H1 (cell line): ENCODE data around the gene APOL3. TPM values are rescaled to one million over a fixed set of nuclear protein-coding genes. Genes with fewer than 3 reads are reported as not detected.

ENCODE experiments used
- CTCF ChIA-PET: fragments of 300-600 bp; sonication (Branson Sonifier 250); formaldehyde crosslinking; loops from one replicate; lab custom pipeline; 2021; ENCODE audit not compliant: partially characterized antibody; lab: Charles Lee
- POLR2A ChIA-PET: fragments of 300-600 bp; sonication (Branson Sonifier 250); formaldehyde crosslinking; loops from one replicate; lab custom pipeline; 2021; ENCODE audit warnings: inconsistent platforms; ENCODE audit not compliant: partially characterized antibody; lab: Charles Lee
- DNase-seq, 2 experiments: peaks; one replicate each; pipeline versions ENCODE4 v3.0.0 to v3.0.0-alpha.2; 2010 to 2022; ENCODE audit warnings: low spot score in 2 of 2, low read depth in 1 of 2, mixed read lengths in 1 of 2
- FAIRE-seq: peaks from 2 replicates; lab custom pipeline; 2011; peaks lifted over from hg19 to GRCh38; lab: Jason Lieb, UNC
- H2AFZ ChIP-seq: 2 replicates; pipeline ENCODE4 v1.8.1; 2012; ENCODE audit warnings: low read length, inconsistent platforms
- H2AK5ac ChIP-seq: 2 replicates; pipeline ENCODE4 v1.6.1; 2013; ENCODE audit warnings: low read depth, low read length
- H2BK120ac ChIP-seq: replicated peaks from 2 replicates; pipeline ENCODE3; 2013; ENCODE audit warnings: low read depth, low read length, inconsistent platforms
- H2BK12ac ChIP-seq: 2 replicates; pipeline ENCODE4 v1.6.1; 2013; ENCODE audit warnings: low read depth, low read length
- H2BK15ac ChIP-seq: 2 replicates; pipeline ENCODE4 v1.6.1; 2013; ENCODE audit warnings: low read length
- H2BK20ac ChIP-seq: 2 replicates; pipeline ENCODE4 v1.6.1; 2013; ENCODE audit warnings: low read length
- H2BK5ac ChIP-seq: 2 replicates; pipeline ENCODE4 v1.6.1; 2013; ENCODE audit warnings: low read depth, low read length
- H3K14ac ChIP-seq: 2 replicates; pipeline ENCODE4 v1.6.1; 2013; ENCODE audit warnings: inconsistent platforms; ENCODE audit not compliant: insufficient read length
- H3K18ac ChIP-seq: 2 replicates; pipeline ENCODE4 v1.6.1; 2013; ENCODE audit warnings: low read length; ENCODE audit errors: extremely low read depth
- H3K23ac ChIP-seq: 2 replicates; pipeline ENCODE4 v1.6.1; 2013; ENCODE audit warnings: inconsistent platforms; ENCODE audit not compliant: insufficient read length
- H3K23me2 ChIP-seq: 2 replicates; pipeline ENCODE4 v1.6.1; 2013; ENCODE audit warnings: low read depth, low read length
- H3K27ac ChIP-seq: 2 replicates; pipeline ENCODE4 v1.6.1; 2011; ENCODE audit warnings: low read depth, low read length, inconsistent platforms
- H3K27me3 ChIP-seq, 4 experiments: replicated peaks in 1 of 4; 1 replicate in 1 of 4; 2 replicates in 3 of 4; pipeline versions ENCODE4 v1.6.1 to v1.8.1; 2011 to 2013; ENCODE audit warnings: low read length in 3 of 4, mild to moderate bottlenecking in 3 of 4, inconsistent platforms in 2 of 4, mixed read lengths in 2 of 4, moderate library complexity in 1 of 4; ENCODE audit not compliant: control insufficient read depth in 3 of 4, insufficient read depth in 3 of 4; ENCODE audit errors: extremely low read depth in 1 of 4
- H3K36me3 ChIP-seq, 4 experiments: 2 replicates each; pipeline versions ENCODE4 v1.6.1 to v1.8.1; 2011 to 2013; ENCODE audit warnings: mild to moderate bottlenecking in 4 of 4, low read length in 3 of 4, moderate library complexity in 2 of 4, control low read depth in 1 of 4, inconsistent platforms in 1 of 4; ENCODE audit not compliant: insufficient read depth in 4 of 4, control insufficient read depth in 2 of 4
- H3K4ac ChIP-seq: replicated peaks from 2 replicates; pipeline ENCODE3; 2013; ENCODE audit warnings: low read length, low read depth, mixed read lengths, inconsistent platforms; ENCODE audit not compliant: insufficient read length
- H3K4me1 ChIP-seq, 4 experiments: replicated peaks in 1 of 4; 1 replicate in 1 of 4; 2 replicates in 3 of 4; pipeline versions ENCODE4 v1.6.1 to v1.8.1; 2011 to 2013; ENCODE audit warnings: low read length in 3 of 4, inconsistent platforms in 2 of 4, mixed read lengths in 1 of 4; ENCODE audit not compliant: insufficient read depth in 4 of 4, control insufficient read depth in 3 of 4
- H3K4me2 ChIP-seq, 2 experiments: 2 replicates each; pipeline versions ENCODE4 v1.6.1 to v1.8.1; 2011 to 2013; ENCODE audit warnings: low read depth in 2 of 2, low read length in 2 of 2, control low read depth in 1 of 2, inconsistent platforms in 1 of 2, mild to moderate bottlenecking in 1 of 2; ENCODE audit not compliant: insufficient read depth in 1 of 2
- H3K4me3 ChIP-seq, 4 experiments: fragments of 200-600, 300-600 bp in 1 of 4; sonication (generic), shearing (Covaris generic), sonication (Bioruptor Twin) in 1 of 4; 2 replicates each; pipeline versions ENCODE4 v1.5.1 to v1.8.1; 2011 to 2016; ENCODE audit warnings: low read length in 4 of 4, low read depth in 3 of 4, control low read depth in 2 of 4, inconsistent platforms in 2 of 4, mild to moderate bottlenecking in 2 of 4, mixed read lengths in 1 of 4, moderate library complexity in 1 of 4; ENCODE audit not compliant: insufficient read depth in 2 of 4; ENCODE audit errors: extremely low read depth in 1 of 4
- H3K56ac ChIP-seq: replicated peaks from 2 replicates; pipeline ENCODE3; 2013; ENCODE audit warnings: low read depth, mild to moderate bottlenecking, mixed read lengths, low read length, inconsistent platforms; ENCODE audit not compliant: insufficient read length
- H3K79me1 ChIP-seq: 2 replicates; pipeline ENCODE4 v1.6.1; 2013; ENCODE audit warnings: low read depth, low read length, control low read depth
- H3K79me2 ChIP-seq, 2 experiments: 2 replicates each; pipeline versions ENCODE4 v1.6.1 to v1.8.1; 2012 to 2013; ENCODE audit warnings: low read length in 2 of 2, mild to moderate bottlenecking in 2 of 2, inconsistent platforms in 1 of 2; ENCODE audit not compliant: insufficient read depth in 2 of 2, control insufficient read depth in 1 of 2
- H3K9ac ChIP-seq, 4 experiments: replicated peaks in 1 of 4; 1 replicate in 1 of 4; 2 replicates in 3 of 4; pipeline versions ENCODE4 v1.6.1 to v1.8.1; 2011 to 2013; ENCODE audit warnings: low read depth in 3 of 4, low read length in 3 of 4, control low read depth in 2 of 4, mild to moderate bottlenecking in 2 of 4, moderate library complexity in 2 of 4, inconsistent platforms in 1 of 4; ENCODE audit errors: extremely low read depth in 1 of 4
- H3K9me3 ChIP-seq, 2 experiments: 2 replicates each; pipeline versions ENCODE4 v1.6.1 to v1.8.1; 2012 to 2013; ENCODE audit warnings: mild to moderate bottlenecking in 2 of 2, moderate library complexity in 2 of 2, control low read depth in 1 of 2, inconsistent platforms in 1 of 2, low read depth in 1 of 2, low read length in 1 of 2, mixed read lengths in 1 of 2; ENCODE audit not compliant: insufficient read depth in 2 of 2
- H4K20me1 ChIP-seq, 2 experiments: replicated peaks in 1 of 2; 2 replicates each; pipeline versions ENCODE3 to v1.8.1; 2011 to 2013; ENCODE audit warnings: inconsistent platforms in 2 of 2, low read length in 2 of 2, mild to moderate bottlenecking in 1 of 2; ENCODE audit not compliant: insufficient read depth in 2 of 2, control insufficient read depth in 1 of 2
- H4K5ac ChIP-seq: 2 replicates; pipeline ENCODE4 v1.6.1; 2013; ENCODE audit warnings: low read length, low read depth, mixed read lengths, inconsistent platforms; ENCODE audit not compliant: insufficient read length
- H4K8ac ChIP-seq: 2 replicates; pipeline ENCODE4 v1.8.0; 2013; ENCODE audit warnings: mild to moderate bottlenecking, moderate library complexity, low read length, inconsistent platforms; ENCODE audit not compliant: insufficient read depth; ENCODE audit errors: extremely low read depth
- H4K91ac ChIP-seq: replicated peaks from 2 replicates; pipeline ENCODE3; 2013; ENCODE audit warnings: low read length, mixed read lengths, inconsistent platforms; ENCODE audit not compliant: insufficient read length
- EP300 ChIP-seq, 2 experiments: IDR thresholded peaks; 1 replicate in 1 of 2; 2 replicates in 1 of 2; pipeline ENCODE4 v1.6.1; 2011 to 2012; ENCODE audit warnings: low read depth in 2 of 2, low read length in 2 of 2, mild to moderate bottlenecking in 2 of 2, borderline replicate concordance in 1 of 2, inconsistent platforms in 1 of 2, moderate library complexity in 1 of 2
- WGBS, 2 experiments: shearing (Covaris generic) in 1 of 2; methylation state at CpG; one replicate each; pipeline versions ENCODE4 v1.1.6 to v1.1.7; 2013 to 2015; ENCODE audit warnings: low lambda C conversion rate in 2 of 2, mixed read lengths in 2 of 2, inconsistent platforms in 1 of 2, low coverage in 1 of 2, missing lambda C conversion rate in 1 of 2; ENCODE audit not compliant: insufficient replicate concordance in 2 of 2, insufficient coverage in 1 of 2, insufficient read length in 1 of 2; ENCODE audit errors: extremely low coverage in 1 of 2, missing lambda C conversion rate in 1 of 2; 5-methylcytosine and 5-hydroxymethylcytosine counted together
- polyA plus RNA-seq, 7 experiments: library from polyadenylated mRNA; depleted of rRNA in 3 of 7; stranded (reverse) in 5 of 7; unstranded in 2 of 7; fragments of >200 nt in 5 of 7; fragments of 200-250 nt in 2 of 7; gene quantifications; 1 replicate in 5 of 7; 2 replicates in 1 of 7; 4 replicates in 1 of 7; pipeline versions ENCODE4 v1.2.1 to v1.2.3, GENCODE V29; 2011 to 2013; ENCODE audit warnings: missing spikeins in 2 of 7, mixed read lengths in 2 of 7
- total RNA-seq: library from RNA; stranded (reverse); fragmentation: NEBNext Ultra II Directional; extraction: Animal tissue kit (Norgen Biotek cat#: 25700); gene quantifications from 2 replicates; pipeline ENCODE4 v1.2.1, GENCODE V29; 2021

The APOL3 gene
- total and polyA plus RNA-seq, 2 of the 8 experiments (the other 6 are each of a cell fraction or from before 2014, with no cell fraction given): 0.12 TPM; not detected in 1

- ChIA-PET POLR2A (interaction anchor here (1.0 kb wide), 1 partner anchor 11 kb away, joined by 3 read pairs; no protein-coding TSS in a partner anchor), CTCF (interaction anchor here (0.7 to 2.8 kb wide), 8 partner anchors 10 to 424 kb away, joined by 3 to 11 read pairs (median 3); no protein-coding TSS in a partner anchor)
- Histone ChIP-seq H2BK20ac (no peak overlapping the region), H2AFZ (no peak overlapping the region), H2BK15ac (no peak overlapping the region), H3K27ac (no peak overlapping the region), H3K79me1 (no peaks in the 10 kb centered on the region; the same call in 1 of the 2 replicates), H3K14ac (no peak overlapping the region), H4K20me1 (no peaks in the 10 kb centered on the region), H3K23me2 (no peaks in the 10 kb centered on the region), H4K8ac (no peak overlapping the region), H2BK120ac (no peak overlapping the region), H2BK12ac (no peak overlapping the region), H3K56ac (no peak overlapping the region), H3K4me1 (no peaks in the 10 kb centered on the region; a peak in 1 of 7 replicates), H3K9ac (no peak overlapping the region), H2BK5ac (no peak overlapping the region), H3K4me3 (no peak overlapping the region), H3K4ac (no peak overlapping the region), H3K36me3 (no peaks in the 10 kb centered on the region), H2AK5ac (no peak overlapping the region), H3K4me2 (no peak overlapping the region), H3K79me2 (no peaks in the 10 kb centered on the region), H3K27me3 (no peaks in the 10 kb centered on the region; a peak in 1 of 7 replicates), H3K9me3 (no peaks in the 10 kb centered on the region), H4K5ac (no peak overlapping the region), H4K91ac (no peak overlapping the region), H3K18ac (no peak overlapping the region), H3K23ac (no peak overlapping the region)
- TF ChIP-seq EP300 (IDR thresholded peaks at IDR 0.05; ENCODE audit: borderline replicate concordance in 1 of 2, low read depth in 2 of 2, low read length in 2 of 2): no peak
- WGBS, 2 experiments: 92% methylated on average over 16 of the region's 16 CpGs; no CpG with 5 or more reads in 1 of the 2 experiments
- DNase-seq: no peak
- FAIRE-seq: no peak
These were observed 25.1 kb downstream of the APOL3 start for GRCh38 chr22:36135306-36135980.
